ENCODE measurements around the gene ZNF827. TPM values are rescaled to one million over a fixed set of nuclear protein-coding genes. Genes with fewer than 3 reads are reported as not detected.

The ZNF827 gene
- total and polyA plus RNA-seq, 10 donors = 3.3 to 31.6 (median 16.1) TPM

DNA sequence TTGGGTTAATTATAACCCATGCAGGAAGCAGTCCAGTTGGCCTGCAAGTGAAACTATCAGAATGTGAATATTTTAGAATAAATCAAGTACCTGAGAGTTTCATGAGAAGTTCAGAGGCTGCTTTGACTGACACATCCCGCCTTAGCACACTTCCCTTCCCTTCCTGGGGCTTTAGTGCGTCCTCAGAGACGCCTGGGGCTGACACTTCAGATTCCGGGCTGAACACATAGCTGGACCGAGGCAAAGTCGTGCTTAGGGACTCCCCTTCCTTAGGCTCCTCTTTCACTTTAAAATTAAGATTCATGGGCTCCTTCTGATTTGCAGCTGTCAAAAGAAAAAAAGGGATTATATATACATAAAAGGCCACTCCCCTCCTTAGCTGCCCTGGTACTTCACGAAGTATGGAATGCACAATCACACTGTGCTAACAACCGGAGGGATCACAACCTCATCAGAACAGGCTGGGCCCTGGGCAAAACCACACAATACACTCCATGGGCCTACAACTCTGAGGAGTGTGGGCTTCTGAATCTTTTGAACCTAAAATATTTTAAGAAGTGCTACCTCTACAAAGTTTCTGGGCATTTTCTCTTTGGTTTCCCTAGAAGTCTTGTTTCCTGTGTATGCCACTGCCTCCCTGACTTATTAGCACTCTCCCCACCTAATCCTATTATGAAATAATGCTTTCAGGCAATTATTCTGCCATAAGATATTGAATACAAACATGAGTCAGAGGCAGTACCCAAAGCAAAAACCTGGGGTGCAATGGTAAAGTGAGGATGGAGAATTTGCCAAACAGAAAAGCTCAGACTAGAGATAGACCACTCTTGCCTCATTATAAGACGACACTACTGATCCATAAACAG lies 68.2 kb downstream of the ZNF827 start:
- Histone ChIP-seq H3K27me3 (replicated peaks in 1 of 7) (no peaks in the 10 kb centered on the region), H3K36me3 (peaks cover 0 to 12% (median 0%) of the 10 kb centered on the region in 6 donors), H3K27ac (no peak overlapping the region), H3K4me1 (peaks cover 0 to 9% (median 2%) of the 10 kb centered on the region in 6 donors), H3K9me3 (no peaks in the 10 kb centered on the region), H3K4me3 (no peak overlapping the region)
- DNase-seq = no peak
- no peak for TF ChIP-seq POLR2A (IDR thresholded peaks at IDR 0.05)
- no peak for TF ChIP-seq POLR2AphosphoS5 (IDR thresholded peaks at IDR 0.05)
- TF ChIP-seq CTCF (IDR thresholded peaks at IDR 0.05 in 8 of 11, conservative IDR thresholded peaks at IDR 0.05 in 3 of 11) = no peak
- intact Hi-C loops (cut with DNase I; ENCODE audit: low total_unique reads) = no loop called here
- WGBS, 5 donors = 56 to 72% (median 64%) methylated on average over 9 of the region's 9 CpGs

GRCh38 chr4:145868637-145869409 lies 69.8 kb downstream of the ZNF827 start:
- no peak for DNase-seq
- Histone ChIP-seq H3K27me3 (replicated peaks in 1 of 7) (no peaks in the 10 kb centered on the region), H3K27ac (no peak overlapping the region), H3K4me1 (peaks cover 0 to 9% (median 2%) of the 10 kb centered on the region in 6 donors), H3K9me3 (no peaks in the 10 kb centered on the region), H3K36me3 (peaks cover 0 to 8% (median 0%) of the 10 kb centered on the region in 6 donors), H3K4me3 (no peak overlapping the region)
- WGBS, 5 donors = 17 to 31% (median 20%) methylated on average over 1 of the region's 1 CpG
- intact Hi-C loops (cut with DNase I; ENCODE audit: low total_unique reads) = no loop called here
- TF ChIP-seq POLR2A (IDR thresholded peaks at IDR 0.05) (no peak), CTCF (IDR thresholded peaks at IDR 0.05 in 8 of 11, conservative IDR thresholded peaks at IDR 0.05 in 3 of 11) (peak in 1 of 11 experiments; percentile 12), POLR2AphosphoS5 (IDR thresholded peaks at IDR 0.05) (no peak)

GRCh38 chr4:145867406-145867805 lies 71.2 kb downstream of the ZNF827 start:
- no peak overlapping the region for H3K27ac ChIP-seq
- no peak overlapping the region for H3K4me3 ChIP-seq
- no peaks in the 10 kb centered on the region for H3K27me3 ChIP-seq (replicated peaks in 1 of 7)
- H3K4me1 ChIP-seq = peaks cover 0 to 9% (median 2%) of the 10 kb centered on the region in 6 donors
- DNase-seq = no peak
- no peaks in the 10 kb centered on the region for H3K9me3 ChIP-seq
- peaks cover 0 to 8% (median 0%) of the 10 kb centered on the region in 6 donors for H3K36me3 ChIP-seq
- intact Hi-C loops (cut with DNase I; ENCODE audit: low total_unique reads) = no loop called here
- TF ChIP-seq POLR2A (IDR thresholded peaks at IDR 0.05) = no peak
- no peak for TF ChIP-seq CTCF (IDR thresholded peaks at IDR 0.05 in 8 of 11, conservative IDR thresholded peaks at IDR 0.05 in 3 of 11)
- TF ChIP-seq POLR2AphosphoS5 (IDR thresholded peaks at IDR 0.05) = no peak

GRCh38 chr4:145866991-145867390 lies 71.6 kb downstream of the ZNF827 start:
- 53 to 70% (median 62%) methylated on average over 4 of the region's 4 CpGs for WGBS, 5 donors
- peaks cover 0 to 8% (median 0%) of the 10 kb centered on the region in 6 donors for H3K36me3 ChIP-seq
- H3K4me3 ChIP-seq = no peak overlapping the region
- TF ChIP-seq POLR2AphosphoS5 (IDR thresholded peaks at IDR 0.05) (no peak), CTCF (IDR thresholded peaks at IDR 0.05 in 8 of 11, conservative IDR thresholded peaks at IDR 0.05 in 3 of 11) (no peak), POLR2A (IDR thresholded peaks at IDR 0.05) (no peak)
- H3K4me1 ChIP-seq = peaks cover 0 to 9% (median 2%) of the 10 kb centered on the region in 6 donors
- no peak overlapping the region for H3K27ac ChIP-seq
- intact Hi-C loops (cut with DNase I; ENCODE audit: low total_unique reads) = no loop called here
- DNase-seq = no peak
- H3K9me3 ChIP-seq = no peaks in the 10 kb centered on the region
- H3K27me3 ChIP-seq (replicated peaks in 1 of 7) = no peaks in the 10 kb centered on the region

All from spleen (tissue), 11 donors.